Subcutaneous abdominal adipose tissue (tissue), 5 donors: ENCODE measurements around the gene SLAIN2.

Experiments used
- H3K27ac ChIP-seq: one replicate; pipeline ENCODE4 v1.7.0; 2013; ENCODE audit warnings: low read depth, mild to moderate bottlenecking, inconsistent platforms, low read length, moderate library complexity
- H3K27me3 ChIP-seq, 5 donors: one replicate each; pipeline ENCODE4 v1.7.0; 2013; ENCODE audit warnings: low read length in 5 of 5, inconsistent platforms in 1 of 5; ENCODE audit not compliant: control insufficient read depth in 5 of 5, insufficient read depth in 4 of 5
- H3K36me3 ChIP-seq, 5 donors: one replicate each; pipeline ENCODE4 v1.7.0; 2013; ENCODE audit warnings: low read length in 5 of 5; ENCODE audit not compliant: control insufficient read depth in 5 of 5, insufficient read depth in 5 of 5
- H3K4me1 ChIP-seq, 5 donors: one replicate each; pipeline ENCODE4 v1.7.0; 2013; ENCODE audit warnings: low read length in 5 of 5, mild to moderate bottlenecking in 3 of 5, moderate library complexity in 1 of 5; ENCODE audit not compliant: control insufficient read depth in 5 of 5, insufficient read depth in 5 of 5
- H3K4me3 ChIP-seq, 5 donors: one replicate each; pipeline ENCODE4 v1.7.0; 2013; ENCODE audit warnings: low read length in 5 of 5, low read depth in 1 of 5
- H3K9ac ChIP-seq, 5 donors: one replicate each; pipeline ENCODE4 v1.7.0; 2013; ENCODE audit warnings: low read length in 5 of 5, mild to moderate bottlenecking in 4 of 5, moderate library complexity in 3 of 5
- H3K9me3 ChIP-seq, 5 donors: one replicate each; pipeline ENCODE4 v1.7.0; 2013; ENCODE audit warnings: low read length in 5 of 5; ENCODE audit not compliant: control insufficient read depth in 5 of 5
- donor health status: healthy.
- donor health status: healthy.
- donor health status: healthy.
- donor health status: healthy.
- donor health status: healthy.

The SLAIN2 gene

DNA sequence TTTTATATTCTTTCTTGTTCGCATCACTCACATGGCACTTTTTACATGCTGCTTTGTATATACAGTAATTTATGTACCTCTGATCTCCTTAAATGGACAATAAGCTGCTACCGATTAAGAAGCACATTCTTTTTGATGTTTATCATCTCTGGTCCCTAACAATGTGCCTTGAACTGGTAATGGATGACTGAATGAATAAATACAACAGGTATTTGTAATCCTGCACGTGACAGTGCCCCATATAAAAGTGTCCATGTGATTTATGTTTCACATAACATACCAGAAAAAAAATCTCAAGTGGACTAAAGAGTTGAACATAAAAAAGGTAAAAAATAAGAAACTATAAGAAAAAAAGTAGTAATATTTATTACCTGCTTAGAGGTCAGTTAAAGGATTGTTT lies 7.7 kb upstream of the SLAIN2 start:
- Histone ChIP-seq H3K9me3 (no peaks in the 10 kb centered on the region), H3K9ac (no peak overlapping the region), H3K4me3 (no peak overlapping the region), H3K36me3 (no peaks in the 10 kb centered on the region), H3K4me1 (no peaks in the 10 kb centered on the region), H3K27ac (no peak overlapping the region), H3K27me3 (no peaks in the 10 kb centered on the region)

DNA sequence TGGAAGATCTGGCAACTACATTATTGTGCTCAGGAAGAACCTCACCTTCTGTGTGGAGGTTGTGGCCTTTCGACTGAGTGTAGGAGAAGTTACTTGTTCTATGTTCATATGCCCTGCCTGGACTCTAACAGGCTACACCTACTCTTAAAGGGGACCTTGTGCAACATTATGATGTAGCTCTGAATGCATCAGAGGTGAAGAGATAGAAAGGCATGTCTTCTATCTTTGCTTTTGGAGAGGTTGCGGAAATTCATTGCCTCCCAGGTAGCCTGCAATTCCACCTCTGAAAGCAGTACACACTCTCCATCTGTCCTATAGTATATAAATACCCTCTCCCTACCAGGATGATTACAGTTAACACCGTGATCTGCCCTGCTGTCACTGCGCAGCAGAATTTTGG lies 7.1 kb upstream of the SLAIN2 start:
- Histone ChIP-seq H3K4me1 (no peaks in the 10 kb centered on the region), H3K27me3 (no peaks in the 10 kb centered on the region), H3K9me3 (no peaks in the 10 kb centered on the region), H3K36me3 (no peaks in the 10 kb centered on the region), H3K4me3 (no peak overlapping the region), H3K27ac (no peak overlapping the region), H3K9ac (no peak overlapping the region)

DNA sequence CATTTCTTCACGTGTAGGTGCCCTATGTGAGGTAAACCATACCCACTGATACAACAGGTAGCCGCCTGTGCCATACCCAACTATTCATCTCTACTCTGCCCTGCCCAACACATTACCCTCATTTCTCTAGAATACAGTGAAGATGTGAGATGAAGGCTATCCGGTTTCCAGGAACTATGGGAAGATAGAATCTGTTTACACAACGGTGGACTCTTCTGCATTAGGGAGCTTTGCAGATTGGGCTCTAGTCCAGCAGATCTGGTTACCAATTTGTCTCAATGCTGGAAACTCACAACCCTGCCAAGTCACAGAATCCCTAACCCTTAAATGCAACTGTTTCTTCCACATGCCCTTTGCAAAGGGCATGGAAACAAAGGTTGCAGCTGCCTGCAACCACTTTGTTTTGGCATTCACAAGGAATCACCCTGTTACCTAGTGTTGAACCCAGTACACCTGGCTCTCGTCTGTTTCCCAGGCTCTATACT lies 6.4 kb upstream of the SLAIN2 start:
- H3K4me3 ChIP-seq = no peak overlapping the region
- no peaks in the 10 kb centered on the region for H3K9me3 ChIP-seq
- H3K9ac ChIP-seq = no peak overlapping the region
- no peaks in the 10 kb centered on the region for H3K36me3 ChIP-seq
- H3K27me3 ChIP-seq = no peaks in the 10 kb centered on the region
- H3K4me1 ChIP-seq = peaks cover 0 to 1% (median 0%) of the 10 kb centered on the region in 5 donors
- no peak overlapping the region for H3K27ac ChIP-seq

DNA sequence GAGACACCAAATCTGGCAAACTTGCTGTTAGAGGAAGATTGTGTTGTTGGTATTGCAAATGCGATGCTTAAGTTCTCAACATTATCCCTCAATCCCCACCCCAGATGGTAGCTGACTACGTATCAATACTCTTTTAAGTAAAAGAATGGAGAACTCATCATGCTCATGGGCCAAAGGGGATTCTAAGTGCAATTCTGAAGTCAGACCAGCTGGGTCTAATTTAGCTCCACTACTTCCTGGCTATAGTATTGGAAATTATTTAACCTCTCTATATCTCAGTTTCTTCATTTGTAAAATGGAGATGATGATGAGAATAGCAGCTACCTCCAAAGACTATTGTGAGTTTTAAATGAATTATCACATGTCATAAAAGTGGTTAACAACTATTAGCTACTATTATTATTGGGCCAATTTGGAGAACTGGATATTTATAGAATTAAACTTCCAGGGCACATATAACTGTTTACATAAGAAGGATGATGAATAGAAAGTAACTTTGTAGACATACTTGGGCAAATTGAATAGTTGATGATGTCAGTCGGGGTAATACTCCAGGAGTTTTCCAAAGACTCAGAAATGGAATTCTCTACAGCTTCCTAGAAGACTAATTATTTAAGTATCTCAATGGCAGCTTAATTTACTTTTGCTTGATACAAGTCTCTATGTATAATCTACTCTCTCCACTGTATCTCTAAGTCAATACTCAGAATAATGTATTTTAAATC lies 5.0 kb upstream of the SLAIN2 start:
- H3K9ac ChIP-seq = no peak overlapping the region
- no peaks in the 10 kb centered on the region for H3K27me3 ChIP-seq
- peaks cover 0 to 7% (median 5%) of the 10 kb centered on the region in 5 donors for H3K4me1 ChIP-seq
- no peak overlapping the region for H3K27ac ChIP-seq
- H3K9me3 ChIP-seq = no peaks in the 10 kb centered on the region
- H3K4me3 ChIP-seq = no peak overlapping the region
- no peaks in the 10 kb centered on the region for H3K36me3 ChIP-seq

DNA sequence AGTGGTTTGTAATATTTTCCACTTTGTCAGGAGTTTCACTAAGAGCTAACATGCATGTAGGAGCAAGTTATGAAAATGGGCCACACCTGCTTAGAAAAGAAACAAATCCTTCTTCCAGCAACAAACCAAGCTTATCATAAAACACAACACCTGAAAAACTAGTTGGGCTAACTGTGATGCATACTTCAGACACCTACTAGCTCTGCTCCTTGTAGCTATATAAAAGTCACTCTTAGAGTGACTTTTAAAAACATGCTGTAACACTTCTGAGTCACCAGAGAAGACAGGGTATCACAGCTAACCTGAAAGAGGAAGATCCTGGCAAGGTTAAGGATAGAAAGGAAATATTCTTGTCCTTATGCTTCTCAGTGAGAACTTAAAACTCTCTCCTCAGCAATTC lies 3.6 kb upstream of the SLAIN2 start:
- no peak overlapping the region for H3K9ac ChIP-seq
- H3K27ac ChIP-seq = no peak overlapping the region
- H3K9me3 ChIP-seq = no peaks in the 10 kb centered on the region
- no peaks in the 10 kb centered on the region for H3K36me3 ChIP-seq
- peaks cover 0 to 14% (median 12%) of the 10 kb centered on the region in 5 donors for H3K4me1 ChIP-seq
- H3K4me3 ChIP-seq = no peak overlapping the region
- no peaks in the 10 kb centered on the region for H3K27me3 ChIP-seq

DNA sequence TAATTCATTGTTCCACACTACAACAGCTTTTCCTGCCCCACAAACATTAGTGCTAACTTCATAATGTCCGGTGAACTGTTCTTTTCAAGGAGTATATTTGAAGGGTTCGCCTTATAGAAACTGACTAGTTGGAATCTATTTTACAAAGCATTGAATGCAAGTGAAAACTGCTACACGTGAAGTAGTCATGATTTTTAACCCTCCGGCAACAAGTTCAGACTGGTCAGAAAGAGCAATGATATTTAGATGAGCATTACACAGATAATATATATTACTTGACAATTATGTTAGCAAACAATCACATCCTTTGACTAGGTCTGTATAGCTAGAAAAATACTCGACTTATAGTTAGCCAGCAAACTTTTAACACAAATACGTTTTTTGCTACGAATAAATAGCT lies 1.7 kb upstream of the SLAIN2 start:
- Histone ChIP-seq H3K36me3 (no peaks in the 10 kb centered on the region), H3K27ac (no peak overlapping the region), H3K4me1 (peaks cover 0 to 33% (median 29%) of the 10 kb centered on the region in 5 donors), H3K9me3 (no peaks in the 10 kb centered on the region), H3K9ac (peak overlapping the region in 1 of 5 donors; percentile 77), H3K4me3 (peak overlapping the region in 1 of 5 donors; percentile 73), H3K27me3 (no peaks in the 10 kb centered on the region)

DNA sequence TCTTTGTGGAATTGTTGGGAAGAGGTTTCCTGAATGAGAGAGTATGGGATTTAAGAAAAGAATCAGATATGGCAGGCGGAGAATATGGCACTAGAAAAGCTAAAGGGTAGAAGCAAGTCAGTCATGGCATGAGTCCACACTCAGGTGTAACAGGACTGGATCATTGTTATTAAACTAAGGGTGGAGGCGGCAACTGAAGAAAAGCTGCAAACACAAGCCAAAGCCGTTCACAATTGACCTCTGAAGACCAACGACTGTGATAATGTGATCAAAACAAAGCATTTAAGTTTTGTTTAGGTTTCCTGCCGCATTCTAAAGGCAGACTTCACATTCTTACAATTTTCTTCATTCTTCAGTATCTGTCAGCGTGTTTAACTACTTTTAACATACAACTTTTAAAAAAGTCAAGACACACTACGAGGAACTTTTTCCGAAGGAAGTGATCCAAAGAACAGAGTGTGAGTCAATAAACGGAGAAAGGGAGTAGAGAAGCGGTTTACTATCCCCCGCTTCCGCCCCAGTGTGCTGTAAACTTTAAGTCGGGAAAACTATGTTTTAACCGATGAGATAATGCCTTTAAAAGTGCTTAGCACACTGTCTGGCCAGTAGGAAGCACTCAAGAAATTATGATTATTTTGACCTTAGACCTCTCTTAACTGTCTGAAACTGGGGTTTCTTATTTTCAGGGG lies 909 bp upstream of the SLAIN2 start:
- Histone ChIP-seq H3K9me3 (no peaks in the 10 kb centered on the region), H3K9ac (peak overlapping the region; percentile 60 to 93 (median 77)), H3K4me1 (peaks cover 0 to 33% (median 29%) of the 10 kb centered on the region in 5 donors), H3K27ac (peak overlapping the region; percentile 96), H3K27me3 (no peaks in the 10 kb centered on the region), H3K4me3 (peak overlapping the region; percentile 72 to 79 (median 75)), H3K36me3 (no peaks in the 10 kb centered on the region)

DNA sequence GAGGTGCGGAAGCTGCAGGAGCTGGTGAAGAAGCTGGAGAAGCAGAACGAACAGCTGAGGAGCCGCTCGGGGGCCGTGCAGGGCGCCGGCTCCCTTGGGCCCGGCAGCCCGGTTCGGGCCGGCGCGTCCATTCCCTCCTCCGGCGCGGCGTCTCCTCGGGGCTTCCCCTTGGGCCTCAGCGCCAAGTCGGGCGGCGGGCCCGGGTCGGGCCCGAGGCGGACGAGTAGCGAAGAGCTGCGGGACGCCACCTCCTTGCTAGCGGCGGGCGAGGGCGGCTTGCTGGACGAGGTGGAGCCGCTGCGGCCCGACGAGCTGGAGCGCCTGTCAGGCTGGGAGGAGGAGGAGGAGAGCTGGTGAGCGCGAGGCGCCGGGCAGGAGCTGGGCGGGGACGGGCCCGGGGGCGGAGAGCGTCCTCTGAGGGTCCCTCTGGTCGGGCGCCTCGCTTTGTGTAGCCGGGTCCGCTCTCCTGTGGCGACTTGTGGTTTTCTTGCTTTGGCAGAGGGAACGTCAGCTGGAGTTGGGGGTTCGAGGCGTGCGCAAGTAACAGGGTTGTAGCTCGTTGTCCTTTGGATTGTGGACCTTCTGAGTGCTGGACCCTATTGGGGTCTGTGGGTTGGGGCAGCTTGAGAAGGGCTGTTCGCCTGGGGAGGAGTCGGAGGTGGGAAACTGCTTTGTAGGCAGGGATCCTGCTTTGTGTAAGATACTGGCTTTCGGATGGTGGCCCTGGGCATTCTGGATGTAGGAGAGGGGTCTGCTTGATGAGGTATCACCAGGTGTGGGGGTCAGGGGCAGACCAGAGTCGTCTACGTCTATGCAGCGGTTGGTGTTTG lies 662 bp downstream of the SLAIN2 start:
- H3K4me1 ChIP-seq = peaks cover 0 to 41% (median 35%) of the 10 kb centered on the region in 5 donors
- no peaks in the 10 kb centered on the region for H3K9me3 ChIP-seq
- no peaks in the 10 kb centered on the region for H3K27me3 ChIP-seq
- H3K9ac ChIP-seq = peak overlapping the region; percentile 89 to 98 (median 94)
- no peaks in the 10 kb centered on the region for H3K36me3 ChIP-seq
- peak overlapping the region; percentile 96 for H3K27ac ChIP-seq
- peak overlapping the region; percentile 87 to 97 (median 89) for H3K4me3 ChIP-seq

DNA sequence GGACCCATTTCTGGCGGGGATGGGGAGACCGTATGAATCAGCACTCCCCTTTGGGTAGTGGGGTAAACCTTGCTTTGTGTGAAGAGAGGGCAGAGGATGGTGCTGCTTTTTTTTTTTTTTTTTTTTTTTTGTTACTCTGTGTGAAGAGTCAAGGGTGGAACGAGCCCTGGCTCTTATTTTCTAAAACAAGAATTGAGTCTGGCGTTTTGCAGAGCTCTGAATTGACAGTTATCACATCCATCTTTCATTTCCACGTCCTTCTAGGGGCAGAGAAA lies 1.2 kb downstream of the SLAIN2 start:
- H3K9ac ChIP-seq = peak overlapping the region; percentile 89 to 98 (median 94)
- H3K4me3 ChIP-seq = peak overlapping the region; percentile 87 to 97 (median 89)
- peaks cover 0 to 42% (median 38%) of the 10 kb centered on the region in 5 donors for H3K4me1 ChIP-seq

DNA sequence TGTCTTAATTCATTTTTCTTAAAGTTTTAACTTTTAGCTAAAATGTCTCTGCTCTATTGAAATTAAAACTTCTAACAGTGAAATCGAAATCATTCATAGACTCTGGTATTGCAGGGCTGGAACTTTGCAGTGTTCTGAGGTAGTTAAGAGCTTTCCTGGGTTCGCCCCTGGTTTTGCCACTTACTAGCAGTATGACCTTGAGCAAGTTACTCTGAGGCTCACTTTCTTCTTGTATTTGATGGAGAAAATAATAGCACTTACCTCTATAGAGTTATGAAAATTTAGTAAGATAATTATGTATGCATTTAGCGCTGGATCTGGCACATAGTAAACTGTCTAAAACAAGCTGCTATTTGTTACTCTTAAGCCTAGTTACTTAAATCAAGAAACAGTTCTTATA lies 1.7 kb downstream of the SLAIN2 start:
- peak overlapping the region in 3 of 5 donors; percentile 87 to 91 (median 89) for H3K4me3 ChIP-seq
- no peaks in the 10 kb centered on the region for H3K9me3 ChIP-seq
- H3K4me1 ChIP-seq = peaks cover 0 to 42% (median 38%) of the 10 kb centered on the region in 5 donors
- no peaks in the 10 kb centered on the region for H3K36me3 ChIP-seq
- no peaks in the 10 kb centered on the region for H3K27me3 ChIP-seq
- no peak overlapping the region for H3K27ac ChIP-seq
- H3K9ac ChIP-seq = peak overlapping the region in 4 of 5 donors; percentile 21 to 96 (median 92)

More for the DNA sequence above, 1.2 kb downstream of the SLAIN2 start:
- no peaks in the 10 kb centered on the region for H3K9me3 ChIP-seq
- peak overlapping the region; percentile 96 for H3K27ac ChIP-seq
- H3K27me3 ChIP-seq = no peaks in the 10 kb centered on the region
- no peaks in the 10 kb centered on the region for H3K36me3 ChIP-seq
